Neural crest cell (in vitro differentiated cells): ENCODE data around the gene APH1B. TPM values are rescaled to one million over a fixed set of nuclear protein-coding genes. Genes with fewer than 3 reads are reported as not detected.
A peak's percentile ranks its signal among the peaks of the same experiment; 100 is the strongest.

Experiments
- DNase-seq: peaks from one replicate; pipeline ENCODE4 v3.0.0; 2021; ENCODE audit warnings: low read depth, mixed read lengths, low spot score
- H3K27ac Mint-ChIP-seq: one replicate; pipeline ENCODE4 v1.8.0; 2021; ENCODE audit warnings: mild to moderate bottlenecking, mixed read lengths; ENCODE audit not compliant: unreplicated experiment
- H3K27me3 Mint-ChIP-seq: 2 replicates; pipeline ENCODE4 v1.8.0; 2021; ENCODE audit warnings: low read depth, mild to moderate bottlenecking, mixed read lengths
- H3K36me3 Mint-ChIP-seq: 2 replicates; pipeline ENCODE4 v1.8.0; 2021; ENCODE audit warnings: low read depth, mild to moderate bottlenecking, mixed read lengths
- H3K4me1 Mint-ChIP-seq: 2 replicates; pipeline ENCODE4 v1.8.0; 2021; ENCODE audit warnings: mixed read lengths
- H3K4me3 Mint-ChIP-seq: one replicate; pipeline ENCODE4 v1.8.0; 2021; ENCODE audit warnings: mild to moderate bottlenecking, mixed read lengths
- H3K9me3 Mint-ChIP-seq: 2 replicates; pipeline ENCODE4 v1.8.0; 2021; ENCODE audit warnings: mixed read lengths
- total RNA-seq: library from RNA; stranded (reverse); gene quantifications from 2 replicates; pipeline ENCODE4 v1.2.1, GENCODE V29; 2021
- TF ChIP-seq, protein P1 (sequence below): fragments of 200-600 bp; sonication (generic); conservative IDR thresholded peaks from 2 replicates; pipeline ENCODE4 v1.5.0; 2021; ENCODE audit warnings: antibody characterized with exemption, mild to moderate bottlenecking

Gene APH1B
- total RNA-seq, 1 donor from 2014 or later: 18.5 TPM

GRCh38 chr15:63261311-63261710 lies 16.1 kb upstream of the APH1B start:
- peaks cover 25% of the 10 kb centered on the region for H3K36me3 Mint-ChIP-seq
- no peaks in the 10 kb centered on the region for H3K27me3 Mint-ChIP-seq
- H3K9me3 Mint-ChIP-seq: no peaks in the 10 kb centered on the region
- no peak for DNase-seq
- no peak overlapping the region for H3K4me3 Mint-ChIP-seq
- peaks cover 8% of the 10 kb centered on the region for H3K4me1 Mint-ChIP-seq
- no peak overlapping the region for H3K27ac Mint-ChIP-seq
- TF ChIP-seq, protein P1, sequence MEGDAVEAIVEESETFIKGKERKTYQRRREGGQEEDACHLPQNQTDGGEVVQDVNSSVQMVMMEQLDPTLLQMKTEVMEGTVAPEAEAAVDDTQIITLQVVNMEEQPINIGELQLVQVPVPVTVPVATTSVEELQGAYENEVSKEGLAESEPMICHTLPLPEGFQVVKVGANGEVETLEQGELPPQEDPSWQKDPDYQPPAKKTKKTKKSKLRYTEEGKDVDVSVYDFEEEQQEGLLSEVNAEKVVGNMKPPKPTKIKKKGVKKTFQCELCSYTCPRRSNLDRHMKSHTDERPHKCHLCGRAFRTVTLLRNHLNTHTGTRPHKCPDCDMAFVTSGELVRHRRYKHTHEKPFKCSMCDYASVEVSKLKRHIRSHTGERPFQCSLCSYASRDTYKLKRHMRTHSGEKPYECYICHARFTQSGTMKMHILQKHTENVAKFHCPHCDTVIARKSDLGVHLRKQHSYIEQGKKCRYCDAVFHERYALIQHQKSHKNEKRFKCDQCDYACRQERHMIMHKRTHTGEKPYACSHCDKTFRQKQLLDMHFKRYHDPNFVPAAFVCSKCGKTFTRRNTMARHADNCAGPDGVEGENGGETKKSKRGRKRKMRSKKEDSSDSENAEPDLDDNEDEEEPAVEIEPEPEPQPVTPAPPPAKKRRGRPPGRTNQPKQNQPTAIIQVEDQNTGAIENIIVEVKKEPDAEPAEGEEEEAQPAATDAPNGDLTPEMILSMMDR: no peak

DNA sequence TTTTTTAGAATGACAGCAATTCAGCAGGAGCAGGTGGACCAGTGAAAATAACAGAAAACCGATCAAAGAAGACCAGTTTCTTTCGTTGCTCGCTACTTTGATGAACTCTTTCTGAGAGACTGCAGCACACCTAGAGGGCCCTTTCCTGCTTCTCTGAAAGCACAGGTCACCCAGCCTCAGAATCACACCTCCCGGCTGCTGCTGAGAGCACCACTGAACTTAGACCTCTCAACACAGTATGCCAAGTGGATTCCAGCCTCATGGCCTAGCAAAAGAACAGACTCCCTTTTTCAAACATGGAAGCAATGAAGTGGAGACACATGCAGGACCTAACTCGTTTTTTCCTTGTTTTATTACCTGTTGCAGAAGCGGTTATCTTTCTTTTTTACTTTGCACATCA lies 13.9 kb upstream of the APH1B start:
- no peaks in the 10 kb centered on the region for H3K4me1 Mint-ChIP-seq
- H3K27me3 Mint-ChIP-seq: no peaks in the 10 kb centered on the region
- H3K36me3 Mint-ChIP-seq: peaks cover 21% of the 10 kb centered on the region
- no peak overlapping the region for H3K4me3 Mint-ChIP-seq
- TF ChIP-seq, protein P1: no peak
- no peaks in the 10 kb centered on the region for H3K9me3 Mint-ChIP-seq
- DNase-seq: no peak
- no peak overlapping the region for H3K27ac Mint-ChIP-seq

DNA sequence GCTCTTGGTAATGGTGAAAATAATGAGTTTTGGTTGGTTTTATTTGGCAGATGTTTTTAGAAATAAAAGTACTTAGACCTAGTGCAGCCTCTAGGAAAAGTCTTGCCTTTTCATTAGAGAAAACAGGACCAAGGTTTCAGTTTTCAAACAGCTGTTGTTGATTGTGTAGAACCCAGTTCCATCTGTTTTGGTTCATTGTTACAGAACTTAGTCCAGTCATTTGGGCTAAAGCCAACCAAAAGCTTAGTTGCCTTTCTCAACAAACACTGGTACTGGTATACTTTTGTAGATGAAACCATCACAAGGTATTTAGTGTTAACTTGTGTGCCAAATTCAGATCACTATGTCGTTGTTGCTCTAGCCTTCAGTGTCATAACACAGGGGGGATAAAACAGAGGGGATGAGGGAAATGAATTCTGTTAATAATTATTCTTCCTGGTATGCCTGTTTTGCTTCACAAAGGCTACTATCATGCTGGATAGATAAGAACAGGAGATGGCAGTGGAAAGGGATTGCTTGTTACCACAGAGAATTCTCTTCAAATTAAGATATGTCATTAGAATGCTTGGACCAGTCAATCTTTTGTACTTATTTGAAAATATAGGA lies 12.6 kb upstream of the APH1B start:
- H3K9me3 Mint-ChIP-seq: no peaks in the 10 kb centered on the region
- H3K36me3 Mint-ChIP-seq: peaks cover 24% of the 10 kb centered on the region
- DNase-seq: no peak
- H3K4me1 Mint-ChIP-seq: peaks cover 5% of the 10 kb centered on the region
- H3K4me3 Mint-ChIP-seq: no peak overlapping the region
- H3K27ac Mint-ChIP-seq: no peak overlapping the region
- TF ChIP-seq, protein P1: no peak
- no peaks in the 10 kb centered on the region for H3K27me3 Mint-ChIP-seq

- Mint-ChIP-seq H3K4me3 (no peak overlapping the region), H3K27me3 (no peaks in the 10 kb centered on the region), H3K27ac (no peak overlapping the region), H3K4me1 (peaks cover 32% of the 10 kb centered on the region), H3K9me3 (peaks cover 4% of the 10 kb centered on the region), H3K36me3 (peaks cover 16% of the 10 kb centered on the region)
- DNase-seq: no peak
- TF ChIP-seq, protein P1: no peak
Measured at GRCh38 chr15:63274427-63274826, 3.0 kb upstream of the APH1B start.

GRCh38 chr15:63276342-63277037 lies 915 bp upstream of the APH1B start:
- TF ChIP-seq, protein P1: no peak
- Mint-ChIP-seq H3K9me3 (peaks cover 4% of the 10 kb centered on the region), H3K4me1 (peaks cover 32% of the 10 kb centered on the region), H3K4me3 (peak overlapping the region; percentile 97), H3K27ac (no peak overlapping the region), H3K36me3 (peaks cover 8% of the 10 kb centered on the region), H3K27me3 (no peaks in the 10 kb centered on the region)
- no peak for DNase-seq
